Endothelial cell of umbilical vein (primary cell): ENCODE measurements around the gene CIAO3.

Experiments used
- EZH2 ChIP-seq: IDR thresholded peaks from 2 replicates; pipeline ENCODE4 v1.6.1; 2012; ENCODE audit warnings: borderline replicate concordance, low read depth, mild to moderate bottlenecking, moderate library complexity, low read length, inconsistent platforms; ENCODE audit not compliant: severe bottlenecking
- JUN ChIP-seq: IDR thresholded peaks from 2 replicates; pipeline ENCODE4 v1.6.1; 2011; ENCODE audit warnings: borderline replicate concordance, low read depth; ENCODE audit not compliant: insufficient read length, insufficient read depth
- POLR2A ChIP-seq: IDR thresholded peaks from 2 replicates; pipeline ENCODE4 v1.6.1; 2012; ENCODE audit warnings: low read depth, mild to moderate bottlenecking, control low read depth, low read length
- POLR2AphosphoS5 ChIP-seq: IDR thresholded peaks from 2 replicates; pipeline ENCODE4 v1.6.1; 2012; ENCODE audit warnings: low read depth, mild to moderate bottlenecking, control low read depth, low read length, moderate library complexity; ENCODE audit not compliant: insufficient read depth
- TF ChIP-seq, protein P1 (sequence below), 2 donors: IDR thresholded peaks; 1 replicate in 1 of 2; 2 replicates in 1 of 2; pipeline ENCODE4 v1.5.1; 2011; ENCODE audit warnings: low read length in 2 of 2, mild to moderate bottlenecking in 2 of 2, moderate library complexity in 2 of 2, control low read depth in 1 of 2, inconsistent platforms in 1 of 2, low read depth in 1 of 2; ENCODE audit not compliant: insufficient read depth in 1 of 2; ENCODE audit errors: extremely low read depth in 1 of 2

DNA sequence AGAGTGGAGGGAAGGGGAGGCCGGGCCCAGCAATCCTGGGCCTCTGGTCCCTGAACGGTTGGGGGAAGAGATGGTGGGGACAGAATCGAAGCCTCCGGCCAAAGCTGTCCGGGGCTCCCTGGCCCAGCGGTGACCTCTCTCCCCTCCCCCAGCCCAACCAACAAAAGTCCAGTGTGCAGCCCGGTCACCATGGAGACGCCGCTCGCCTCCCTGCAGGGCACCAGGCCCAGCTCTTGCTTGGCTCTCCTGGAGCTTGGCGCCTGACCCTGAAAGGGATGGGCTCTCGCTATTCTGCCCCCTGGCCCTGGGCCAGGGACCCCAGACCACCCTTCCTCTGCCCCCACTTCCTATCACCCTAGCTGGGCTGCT lies 24.6 kb downstream of the CIAO3 start:
- no peak for TF ChIP-seq POLR2A
- TF ChIP-seq, protein P1, sequence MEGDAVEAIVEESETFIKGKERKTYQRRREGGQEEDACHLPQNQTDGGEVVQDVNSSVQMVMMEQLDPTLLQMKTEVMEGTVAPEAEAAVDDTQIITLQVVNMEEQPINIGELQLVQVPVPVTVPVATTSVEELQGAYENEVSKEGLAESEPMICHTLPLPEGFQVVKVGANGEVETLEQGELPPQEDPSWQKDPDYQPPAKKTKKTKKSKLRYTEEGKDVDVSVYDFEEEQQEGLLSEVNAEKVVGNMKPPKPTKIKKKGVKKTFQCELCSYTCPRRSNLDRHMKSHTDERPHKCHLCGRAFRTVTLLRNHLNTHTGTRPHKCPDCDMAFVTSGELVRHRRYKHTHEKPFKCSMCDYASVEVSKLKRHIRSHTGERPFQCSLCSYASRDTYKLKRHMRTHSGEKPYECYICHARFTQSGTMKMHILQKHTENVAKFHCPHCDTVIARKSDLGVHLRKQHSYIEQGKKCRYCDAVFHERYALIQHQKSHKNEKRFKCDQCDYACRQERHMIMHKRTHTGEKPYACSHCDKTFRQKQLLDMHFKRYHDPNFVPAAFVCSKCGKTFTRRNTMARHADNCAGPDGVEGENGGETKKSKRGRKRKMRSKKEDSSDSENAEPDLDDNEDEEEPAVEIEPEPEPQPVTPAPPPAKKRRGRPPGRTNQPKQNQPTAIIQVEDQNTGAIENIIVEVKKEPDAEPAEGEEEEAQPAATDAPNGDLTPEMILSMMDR (IDR thresholded peaks at IDR 0.05; ENCODE audit: extremely low read depth in 1 of 2, insufficient read depth in 1 of 2, low read depth in 1 of 2, low read length in 2 of 2): no peak
- no peak for TF ChIP-seq POLR2AphosphoS5
- no peak for TF ChIP-seq JUN
- no peak for TF ChIP-seq EZH2
